Esophagus (tissue), 2 donors: Measurements from ENCODE around the gene MUC6. TPM values are rescaled to one million over a fixed set of nuclear protein-coding genes. Genes with fewer than 3 reads are reported as not detected.

ENCODE experiments used
- H3K27ac ChIP-seq, 2 donors: one replicate each; pipeline ENCODE4 v1.5.1; 2013; ENCODE audit warnings: low read depth in 2 of 2, mild to moderate bottlenecking in 2 of 2, inconsistent platforms in 1 of 2, low read length in 1 of 2, moderate library complexity in 1 of 2
- H3K27me3 ChIP-seq, 2 donors: one replicate each; pipeline ENCODE4 v1.6.1; 2013; ENCODE audit warnings: low read length in 2 of 2, control low read depth in 1 of 2, mild to moderate bottlenecking in 1 of 2; ENCODE audit not compliant: insufficient read depth in 2 of 2, control insufficient read depth in 1 of 2
- H3K36me3 ChIP-seq, 2 donors: one replicate each; pipeline ENCODE4 v1.6.1; 2013; ENCODE audit warnings: low read length in 1 of 2; ENCODE audit not compliant: control insufficient read depth in 2 of 2, insufficient read depth in 2 of 2
- H3K4me1 ChIP-seq, 2 donors: one replicate each; pipeline ENCODE4 v1.6.1; 2013; ENCODE audit warnings: low read length in 1 of 2; ENCODE audit not compliant: control insufficient read depth in 2 of 2, insufficient read depth in 2 of 2
- H3K4me3 ChIP-seq, 2 donors: one replicate each; pipeline ENCODE4 v1.5.1; 2013; ENCODE audit warnings: low read length in 2 of 2, mild to moderate bottlenecking in 2 of 2, low read depth in 1 of 2, moderate library complexity in 1 of 2
- H3K9me3 ChIP-seq, 2 donors: one replicate each; pipeline ENCODE4 v1.6.1; 2013; ENCODE audit warnings: mild to moderate bottlenecking in 2 of 2, low read depth in 1 of 2, low read length in 1 of 2, moderate library complexity in 1 of 2; ENCODE audit not compliant: control insufficient read depth in 2 of 2, insufficient read depth in 1 of 2
- WGBS, 2 donors: extraction: QIAGEN DNeasy Blood & Tissue Kit; methylation state at CpG; one replicate each; pipeline ENCODE4 v1.1.7; 2013; 5-methylcytosine and 5-hydroxymethylcytosine counted together
- polyA plus RNA-seq, 2 donors: library from polyadenylated mRNA; stranded (reverse); fragments of 200-250 nt; gene quantifications; one replicate each; pipeline ENCODE4 v1.2.3, GENCODE V29; 2013
- donor health status: healthy with polysubstance abuse.
- donor health status: Bipolar disorder and iron deficiency.

MUC6 gene
- polyA plus RNA-seq, 2 donors = 0.26 to 0.46 TPM

GRCh38 chr11:1003159-1003558, 33.4 kb downstream of the MUC6 start:
- H3K36me3 ChIP-seq = peaks cover 26 to 39% of the 10 kb centered on the region in 2 donors
- H3K27ac ChIP-seq = no peak overlapping the region
- H3K4me1 ChIP-seq = no peaks in the 10 kb centered on the region
- H3K27me3 ChIP-seq = no peaks in the 10 kb centered on the region
- WGBS, 2 donors = 92 to 94% methylated on average over 20 of the region's 20 CpGs
- no peaks in the 10 kb centered on the region for H3K9me3 ChIP-seq
- no peak overlapping the region for H3K4me3 ChIP-seq

GRCh38 chr11:1002406-1002984, 34.0 kb downstream of the MUC6 start:
- Histone ChIP-seq H3K4me3 (no peak overlapping the region), H3K36me3 (peaks cover 21 to 36% of the 10 kb centered on the region in 2 donors), H3K9me3 (no peaks in the 10 kb centered on the region), H3K27ac (no peak overlapping the region), H3K27me3 (no peaks in the 10 kb centered on the region), H3K4me1 (no peaks in the 10 kb centered on the region)
- 92% methylated on average over 20 of the region's 20 CpGs for WGBS, 2 donors

- Histone ChIP-seq H3K4me1 (no peaks in the 10 kb centered on the region), H3K36me3 (peaks cover 21 to 38% of the 10 kb centered on the region in 2 donors)
Observed at GRCh38 chr11:1001617-1002405, 34.7 kb downstream of the MUC6 start.

GRCh38 chr11:1000357-1001278, 35.9 kb downstream of the MUC6 start:
- Histone ChIP-seq H3K27me3 (no peaks in the 10 kb centered on the region), H3K4me3 (no peak overlapping the region), H3K36me3 (peaks cover 21 to 41% of the 10 kb centered on the region in 2 donors), H3K4me1 (no peaks in the 10 kb centered on the region), H3K27ac (no peak overlapping the region), H3K9me3 (no peaks in the 10 kb centered on the region)
- 90 to 92% methylated on average over 38 of the region's 38 CpGs for WGBS, 2 donors

More at GRCh38 chr11:1001617-1002405, 34.7 kb downstream of the MUC6 start:
- Histone ChIP-seq H3K27me3 (no peaks in the 10 kb centered on the region), H3K9me3 (no peaks in the 10 kb centered on the region), H3K27ac (no peak overlapping the region), H3K4me3 (no peak overlapping the region)
- WGBS, 2 donors = 91 to 93% methylated on average over 32 of the region's 32 CpGs

- H3K4me1 ChIP-seq = peaks cover 0 to 2% of the 10 kb centered on the region in 2 donors
- 87 to 95% methylated on average over 10 of the region's 10 CpGs for WGBS, 2 donors
- no peak overlapping the region for H3K4me3 ChIP-seq
- H3K9me3 ChIP-seq = no peaks in the 10 kb centered on the region
- H3K36me3 ChIP-seq = peaks cover 21 to 54% of the 10 kb centered on the region in 2 donors
- no peaks in the 10 kb centered on the region for H3K27me3 ChIP-seq
- H3K27ac ChIP-seq = no peak overlapping the region
Observed at GRCh38 chr11:999009-999408, 37.5 kb downstream of the MUC6 start.

GRCh38 chr11:997907-998306, 38.6 kb downstream of the MUC6 start:
- Histone ChIP-seq H3K9me3 (no peaks in the 10 kb centered on the region), H3K4me3 (no peak overlapping the region), H3K27me3 (no peaks in the 10 kb centered on the region), H3K36me3 (peaks cover 21 to 59% of the 10 kb centered on the region in 2 donors), H3K27ac (no peak overlapping the region), H3K4me1 (peaks cover 0 to 4% of the 10 kb centered on the region in 2 donors)
- WGBS, 2 donors = 92 to 93% methylated on average over 14 of the region's 14 CpGs

GRCh38 chr11:996681-997080, 39.8 kb downstream of the MUC6 start:
- Histone ChIP-seq H3K27ac (no peak overlapping the region), H3K36me3 (peaks cover 22 to 59% of the 10 kb centered on the region in 2 donors), H3K4me1 (peaks cover 0 to 9% of the 10 kb centered on the region in 2 donors), H3K27me3 (no peaks in the 10 kb centered on the region), H3K4me3 (no peak overlapping the region), H3K9me3 (no peaks in the 10 kb centered on the region)
- WGBS, 2 donors = 87 to 88% methylated on average over 10 of the region's 10 CpGs

- Histone ChIP-seq H3K4me1 (peaks cover 0 to 9% of the 10 kb centered on the region in 2 donors), H3K27me3 (no peaks in the 10 kb centered on the region), H3K9me3 (no peaks in the 10 kb centered on the region), H3K36me3 (peaks cover 19 to 58% of the 10 kb centered on the region in 2 donors), H3K27ac (peak overlapping the region in 1 of 2 donors; percentile 27), H3K4me3 (no peak overlapping the region)
- 80% methylated on average over 22 of the region's 22 CpGs for WGBS, 2 donors
Observed at GRCh38 chr11:995752-996420, 40.6 kb downstream of the MUC6 start.
